HTERT RPE-1 (cell line): ENCODE results near the gene POLR1A.

Experiments used
- in situ Hi-C: fragments of 300-500 bp; cut with MboI; formaldehyde crosslinking; loops from 4 replicates; pipeline ENCODE4 v1.14.3; 2020; ENCODE audit warnings: low sequenced_read_pairs

Gene POLR1A

DNA sequence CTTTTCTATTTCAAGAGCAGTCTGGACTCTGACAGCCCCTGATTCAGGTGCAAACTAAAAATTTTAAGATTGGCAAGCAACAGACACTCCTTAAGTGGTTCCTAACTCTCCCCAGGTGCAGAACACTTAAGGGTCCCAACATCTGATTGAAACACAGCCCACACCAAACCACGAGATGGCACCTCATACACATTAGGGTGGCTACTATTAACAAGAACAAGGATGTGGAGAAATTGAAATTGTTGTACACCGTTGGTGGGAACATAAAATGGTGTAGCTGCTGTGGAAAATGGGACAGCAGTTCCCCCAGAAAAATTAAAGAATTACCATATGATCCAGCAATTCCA lies 82.3 kb downstream of the POLR1A start:
- in situ Hi-C loops = no loop called here

DNA sequence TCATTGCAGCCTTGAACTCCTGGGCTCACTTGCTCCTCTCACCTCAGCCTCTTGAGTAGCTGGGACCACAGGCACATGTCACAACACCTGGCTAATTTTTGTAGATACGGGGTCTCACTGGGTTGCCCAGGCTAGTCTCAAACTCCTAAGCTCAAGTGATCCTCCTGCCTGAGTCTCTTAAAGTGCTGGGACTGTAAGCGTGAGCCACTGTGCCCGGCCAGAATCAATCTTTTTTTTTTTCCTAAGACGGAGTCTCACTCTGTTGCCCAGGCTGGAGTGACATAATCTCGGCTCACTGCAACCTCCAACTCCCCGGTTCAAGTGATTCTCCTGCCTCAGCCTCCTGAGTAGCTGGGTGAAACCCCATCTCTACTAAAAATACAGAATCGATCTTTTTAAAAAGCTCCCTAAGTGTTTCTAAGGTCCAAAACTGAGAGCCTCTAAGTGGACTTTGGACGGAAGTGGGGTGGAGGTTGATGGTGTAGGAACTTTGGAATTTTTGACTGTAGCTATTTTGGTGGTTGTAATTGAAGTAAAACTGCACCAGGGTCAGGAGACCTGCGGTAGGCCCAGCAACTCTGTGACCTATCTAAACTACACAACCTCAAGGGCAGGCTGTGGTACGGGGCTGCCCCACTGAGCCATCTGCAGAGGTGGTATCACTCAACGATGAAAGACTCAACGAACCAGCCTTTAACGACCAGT lies 82.9 kb downstream of the POLR1A start:
- in situ Hi-C loops = no loop called here

DNA sequence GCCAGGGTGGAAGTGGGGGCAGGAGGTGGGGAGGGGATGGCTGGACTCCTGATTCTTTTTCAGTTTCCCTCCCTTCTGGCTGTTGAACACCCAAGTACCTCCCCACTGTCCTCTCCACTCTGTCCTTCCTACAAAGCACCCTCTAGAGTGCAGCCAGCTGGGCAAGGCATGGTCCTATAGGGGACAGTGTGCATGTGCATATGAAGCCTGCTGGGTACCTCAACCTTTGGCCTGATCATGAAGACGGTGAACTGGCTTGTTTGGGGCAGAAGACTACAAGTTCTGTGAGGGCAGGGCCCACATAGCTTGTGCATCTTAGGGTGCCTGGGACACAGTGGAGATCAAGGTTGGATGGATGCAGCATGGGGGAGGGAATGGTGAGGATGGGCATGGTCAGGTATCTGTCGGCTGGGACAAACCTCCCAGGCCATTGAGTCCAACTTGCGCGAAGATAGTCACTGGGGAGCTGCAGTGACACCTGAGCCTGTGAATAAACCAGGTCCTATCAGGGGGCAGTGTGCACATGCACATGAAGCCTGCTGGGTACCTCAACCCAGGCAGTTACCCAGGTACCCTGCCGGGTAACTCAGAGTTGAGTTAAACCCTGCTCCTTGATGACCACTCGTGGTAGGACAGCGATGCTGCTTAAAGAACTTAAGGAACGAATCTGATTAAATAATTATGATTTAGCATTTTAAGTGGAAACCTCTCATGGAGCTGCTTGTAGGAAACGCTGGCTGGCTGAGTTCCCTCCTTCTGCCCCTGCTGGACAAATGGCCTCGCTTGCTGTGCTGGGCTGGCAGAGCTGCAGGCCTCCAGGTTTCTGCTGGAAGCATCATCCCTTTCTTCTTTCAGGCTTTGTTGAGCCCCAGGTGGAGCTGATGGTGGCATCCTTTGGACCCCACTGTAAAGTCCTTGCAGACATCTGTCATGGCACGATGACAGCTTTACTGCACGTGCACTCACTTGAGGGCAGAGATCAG lies 84.0 kb downstream of the POLR1A start:
- in situ Hi-C loops = no loop called here

DNA sequence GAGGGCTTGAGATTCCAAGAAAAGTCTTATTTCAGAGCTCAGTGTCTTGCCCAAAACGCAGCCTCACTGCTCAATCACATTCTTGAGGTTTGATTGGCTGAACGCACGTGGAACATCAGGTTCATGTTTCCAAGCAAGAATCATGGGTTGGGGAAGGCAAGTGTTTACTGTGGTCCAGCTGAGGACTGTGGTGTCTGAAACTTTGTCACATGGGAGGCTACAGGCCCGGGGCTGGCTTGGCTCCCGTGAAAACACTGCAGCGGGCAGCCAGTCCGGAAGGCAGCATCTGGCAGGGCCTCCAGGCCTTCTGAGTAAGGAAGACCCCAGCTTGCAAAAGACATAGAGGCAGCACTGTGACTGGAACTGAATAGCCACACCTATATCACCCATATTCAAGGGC lies 84.7 kb downstream of the POLR1A start:
- in situ Hi-C loops = no loop called here

DNA sequence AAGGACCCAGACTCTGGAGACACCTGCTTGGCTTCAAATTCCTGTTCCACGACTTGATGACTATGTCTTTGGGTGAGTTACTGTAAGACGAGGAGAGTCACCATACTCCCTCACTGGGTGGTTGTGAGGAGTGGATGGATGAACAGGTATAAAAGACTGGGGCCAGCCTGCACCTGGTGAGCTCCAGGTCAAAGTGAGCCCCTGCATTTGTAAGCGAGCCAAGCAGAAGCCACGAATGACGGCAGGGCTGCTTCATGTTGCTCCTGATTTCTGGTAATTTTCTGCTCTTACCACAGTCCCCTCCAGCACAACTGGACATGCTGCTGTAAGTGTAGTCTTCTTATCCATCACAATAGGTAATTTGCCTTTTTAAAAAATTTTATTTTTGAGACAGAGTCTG lies 86.6 kb downstream of the POLR1A start:
- in situ Hi-C loops = no loop called here

DNA sequence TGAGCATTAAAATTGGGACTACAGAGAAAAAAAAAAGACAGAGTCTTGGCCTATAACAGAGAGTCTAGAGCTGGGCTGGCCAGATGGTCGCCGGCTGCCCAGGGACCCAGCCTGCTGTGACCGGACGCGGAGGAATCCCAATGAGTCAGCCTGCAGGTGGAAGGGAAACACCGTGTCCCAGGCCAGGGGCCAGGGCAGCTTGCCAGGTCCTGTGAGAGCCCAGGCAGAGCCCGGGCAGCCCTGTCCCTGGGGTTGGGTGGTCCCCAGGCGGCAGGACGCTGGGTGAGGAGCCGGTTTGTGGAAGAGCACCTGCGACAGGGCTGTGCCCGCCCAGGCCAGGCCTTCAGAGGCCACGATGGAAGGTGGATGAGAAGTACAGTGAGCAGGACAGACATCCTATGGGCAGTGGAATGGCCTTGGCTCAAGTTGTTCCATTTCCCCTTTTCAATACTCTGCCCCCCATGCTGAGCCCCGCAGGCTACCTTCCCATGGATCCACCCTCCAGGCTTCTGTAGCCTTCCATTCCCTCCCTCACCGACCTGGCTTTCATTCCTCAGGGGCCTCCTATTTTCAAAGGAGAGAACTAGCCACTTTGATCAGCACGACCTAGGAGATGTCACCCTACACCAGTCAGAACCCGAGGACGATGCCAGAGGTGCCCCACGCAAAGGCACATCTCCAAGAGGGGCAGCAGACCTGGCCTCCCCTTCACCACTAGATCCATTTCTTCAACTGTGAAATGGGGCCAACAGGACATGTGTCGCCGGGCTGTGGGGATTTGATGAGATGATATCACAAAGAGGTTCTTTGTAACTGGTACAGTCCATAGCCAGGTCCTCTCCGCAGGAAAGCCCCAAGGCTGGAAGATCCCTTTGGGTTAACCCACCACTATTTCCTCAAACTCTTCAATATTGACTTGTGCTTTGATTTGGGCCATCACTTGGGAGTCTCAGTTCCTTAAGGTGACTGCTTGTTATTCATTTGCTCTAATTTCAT lies 87.5 kb downstream of the POLR1A start:
- in situ Hi-C loops = no loop called here

DNA sequence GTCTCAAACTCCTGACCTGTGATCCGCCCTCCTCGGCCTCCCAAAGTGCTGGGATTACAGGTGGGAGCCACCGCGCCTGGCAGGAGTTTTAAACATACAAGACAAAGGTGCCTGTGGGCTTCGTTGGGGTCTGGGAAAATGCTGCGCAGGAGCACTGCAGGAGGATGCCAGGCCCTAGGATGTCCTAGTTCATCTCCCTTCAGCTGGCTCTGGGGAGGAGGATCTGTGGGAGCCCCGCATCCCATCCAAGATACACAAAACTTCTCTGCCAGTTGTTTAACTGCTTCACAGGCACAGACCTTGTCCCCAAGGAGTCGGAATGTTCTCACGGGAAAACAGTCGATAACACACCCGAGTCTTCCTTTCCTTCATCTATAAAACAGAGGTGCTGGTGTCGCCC lies 89.1 kb downstream of the POLR1A start:
- in situ Hi-C loops = no loop called here

DNA sequence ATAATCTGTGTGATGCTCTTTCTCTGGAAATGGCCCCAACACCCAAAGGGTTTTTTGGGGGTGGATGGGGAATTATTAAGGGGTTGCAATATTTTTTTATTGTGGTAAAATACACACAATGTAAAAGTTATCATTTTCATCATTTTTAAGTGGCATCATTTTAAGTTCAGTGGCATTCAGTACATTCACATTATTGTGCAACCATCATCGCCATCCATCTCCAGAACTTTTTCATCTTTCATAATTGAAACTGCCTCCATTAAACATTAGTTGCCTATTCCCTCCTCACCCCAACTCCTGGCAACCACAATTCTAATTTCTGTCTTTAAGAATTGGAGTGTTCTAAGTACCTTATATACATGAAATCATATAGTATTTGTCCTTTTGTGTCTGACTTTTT lies 90.0 kb downstream of the POLR1A start:
- in situ Hi-C loops = no loop called here

DNA sequence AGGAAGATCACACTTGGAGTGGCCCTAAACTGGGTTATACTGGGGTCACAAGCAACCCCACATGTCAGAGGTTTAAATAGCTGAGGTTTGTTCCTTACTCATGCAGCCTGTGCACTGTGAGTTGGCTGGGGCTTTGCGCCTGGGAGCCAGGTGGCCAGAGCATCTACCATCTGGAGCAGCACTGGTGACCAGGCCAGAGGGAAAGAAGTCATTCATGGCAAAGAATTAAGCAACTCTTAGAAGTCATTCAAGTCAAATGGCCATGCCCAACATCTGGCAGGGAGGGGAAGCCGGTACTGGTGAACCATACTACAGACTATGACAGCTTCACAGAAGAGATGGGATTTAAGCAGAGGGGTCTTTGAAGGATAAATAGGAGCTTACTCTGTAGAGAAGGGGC lies 90.7 kb downstream of the POLR1A start:
- in situ Hi-C loops = no loop called here

DNA sequence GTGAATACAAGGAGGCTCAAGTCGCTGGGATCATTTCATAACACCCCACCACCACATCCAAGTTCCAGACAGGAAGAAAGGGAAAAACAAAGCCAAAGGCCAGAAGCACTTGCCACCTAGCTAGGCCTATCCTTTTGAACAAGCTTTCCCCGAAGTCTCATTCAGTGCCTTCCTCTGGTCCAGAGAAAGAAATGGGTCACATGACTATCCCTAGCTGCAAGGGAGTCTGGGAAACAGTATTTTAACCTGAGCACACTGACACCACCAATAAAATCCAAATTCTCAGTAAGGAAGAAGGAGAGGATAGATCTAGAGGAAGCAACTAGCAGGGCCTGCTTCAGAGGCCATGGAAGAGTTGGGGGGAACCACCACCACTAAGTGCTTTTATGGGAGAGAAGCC lies 91.2 kb downstream of the POLR1A start:
- in situ Hi-C loops = no loop called here

DNA sequence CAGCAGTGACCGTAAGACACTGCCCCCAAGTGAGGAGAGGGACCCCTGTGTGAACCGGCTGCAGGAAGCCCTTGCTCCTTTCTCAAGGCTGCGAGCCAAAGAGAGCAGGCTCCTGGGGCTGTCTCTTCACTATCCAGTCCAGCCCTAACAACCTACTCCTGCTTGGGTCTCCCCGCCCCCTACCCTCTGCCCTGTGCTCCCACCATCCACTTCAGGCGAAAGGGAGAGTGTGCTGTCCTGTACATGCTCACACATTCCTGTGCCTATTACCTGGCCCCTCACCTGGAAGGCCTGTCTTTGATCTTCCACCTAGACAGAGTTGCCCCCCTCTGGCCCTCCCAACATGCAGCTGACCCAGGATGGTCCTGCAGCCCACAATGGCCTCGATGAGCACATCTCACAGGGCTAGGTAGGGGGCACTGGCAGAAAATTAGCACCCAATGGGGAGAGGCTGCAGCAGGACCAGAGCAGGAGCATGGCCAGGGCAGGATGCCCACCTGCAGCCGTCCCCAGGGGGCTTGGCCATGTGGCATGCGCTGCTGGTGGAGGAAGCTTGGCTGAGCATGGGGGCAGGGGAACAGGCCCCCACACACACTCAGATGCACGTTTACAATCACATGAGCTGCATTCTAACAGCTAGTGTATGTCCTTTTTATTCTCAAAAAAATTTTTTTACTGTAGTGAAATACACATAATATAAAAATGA lies 93.5 kb downstream of the POLR1A start:
- in situ Hi-C loops = no loop called here

DNA sequence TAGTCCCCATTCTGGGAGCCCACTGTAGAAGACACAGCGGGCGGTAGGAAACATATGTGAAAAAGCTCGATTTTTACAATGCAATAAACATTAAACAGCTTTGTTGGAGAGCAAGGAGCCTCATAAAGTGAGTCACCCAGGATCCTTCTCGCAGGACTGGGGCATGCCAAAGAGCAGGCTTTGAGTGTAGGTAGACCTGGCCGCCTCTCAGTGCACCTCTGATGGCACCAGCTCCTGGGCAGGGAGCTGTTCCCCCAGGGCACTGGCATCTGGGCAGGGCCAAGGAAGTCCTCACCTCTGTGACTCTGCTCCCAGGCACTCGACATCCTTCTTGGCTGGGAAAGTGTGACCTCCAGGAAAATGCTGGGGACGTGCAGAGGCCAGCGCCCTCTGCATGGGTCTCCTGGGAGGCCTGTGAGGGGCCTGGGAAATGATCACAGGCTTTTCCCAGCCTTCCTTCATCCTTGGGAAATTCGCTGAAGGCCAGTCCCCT lies 94.2 kb downstream of the POLR1A start:
- in situ Hi-C loops = no loop called here

DNA sequence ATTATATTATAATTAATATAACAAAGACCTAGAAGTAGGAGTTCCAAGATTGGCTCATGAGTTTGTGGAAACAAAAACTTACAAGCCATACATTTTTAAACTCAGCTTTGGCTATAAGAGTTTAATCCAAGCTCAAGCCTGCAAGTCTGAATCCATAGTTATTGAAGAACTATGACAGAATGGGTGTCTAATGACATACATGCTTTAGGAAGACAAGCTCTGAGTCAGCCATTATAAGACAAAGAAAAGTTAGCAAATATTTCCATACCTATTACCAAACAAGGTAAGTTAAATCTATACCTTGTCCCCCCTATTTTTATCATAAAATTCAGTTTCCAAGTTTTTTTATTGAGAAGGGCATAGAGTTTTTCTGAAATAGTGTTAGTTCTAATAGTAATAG lies 95.6 kb downstream of the POLR1A start:
- in situ Hi-C loops = no loop called here

DNA sequence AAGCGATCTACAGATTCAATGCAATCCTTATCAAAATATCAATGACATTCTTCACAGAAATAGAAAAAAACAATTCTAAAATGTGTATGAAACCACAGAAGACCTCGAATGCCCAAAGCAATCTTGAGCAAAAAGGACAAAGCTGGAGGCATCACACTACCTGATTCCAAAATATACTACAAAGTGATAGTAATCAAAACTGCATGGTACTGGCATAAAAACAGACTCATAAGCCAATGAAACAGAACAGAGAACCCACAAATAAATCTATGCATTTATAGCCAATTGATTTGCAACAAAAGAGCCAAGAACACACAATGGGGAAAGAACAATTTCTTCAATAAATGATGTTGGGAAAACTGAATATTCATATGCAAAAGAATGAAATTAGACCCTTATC lies 99.2 kb downstream of the POLR1A start:
- in situ Hi-C loops = no loop called here

DNA sequence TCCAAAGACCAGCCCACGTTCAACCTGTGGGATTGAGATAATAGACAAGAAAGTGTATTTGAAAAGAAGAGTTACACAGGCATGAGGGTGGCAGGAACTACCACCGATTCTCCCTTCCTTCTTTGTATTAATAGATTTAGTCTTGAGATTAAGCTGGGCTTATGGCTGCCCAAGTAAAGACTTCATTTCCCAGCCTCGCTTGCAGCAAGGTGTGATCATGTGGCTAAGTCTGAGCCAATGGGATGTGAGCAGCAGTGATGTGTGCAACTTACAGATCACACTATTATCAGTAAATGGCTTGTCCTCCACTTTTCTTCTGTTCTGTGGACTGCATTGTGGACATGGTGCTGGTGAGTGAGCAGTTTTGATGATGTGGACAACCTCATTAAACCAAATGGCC lies 101.7 kb downstream of the POLR1A start:
- in situ Hi-C loops = no loop called here

DNA sequence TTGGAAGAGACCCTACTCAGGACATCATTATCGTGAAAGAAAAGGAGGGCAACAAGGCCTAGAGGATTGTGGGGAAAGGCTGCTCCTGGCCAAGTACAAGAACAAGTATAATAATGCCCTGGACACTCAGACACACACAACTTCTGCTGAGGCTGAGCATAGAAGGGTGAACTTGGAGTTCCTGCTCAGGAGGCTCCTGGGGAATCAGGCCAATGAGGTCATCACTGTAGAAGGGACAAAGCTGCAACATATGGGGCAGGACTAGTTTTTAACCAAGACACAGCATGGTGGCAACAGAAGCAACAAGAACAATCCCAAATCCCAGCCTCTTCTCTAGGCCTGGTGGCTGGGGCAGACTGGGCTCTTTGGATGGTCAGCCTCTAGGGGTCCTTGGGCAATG lies 102.6 kb downstream of the POLR1A start:
- in situ Hi-C loops = no loop called here

DNA sequence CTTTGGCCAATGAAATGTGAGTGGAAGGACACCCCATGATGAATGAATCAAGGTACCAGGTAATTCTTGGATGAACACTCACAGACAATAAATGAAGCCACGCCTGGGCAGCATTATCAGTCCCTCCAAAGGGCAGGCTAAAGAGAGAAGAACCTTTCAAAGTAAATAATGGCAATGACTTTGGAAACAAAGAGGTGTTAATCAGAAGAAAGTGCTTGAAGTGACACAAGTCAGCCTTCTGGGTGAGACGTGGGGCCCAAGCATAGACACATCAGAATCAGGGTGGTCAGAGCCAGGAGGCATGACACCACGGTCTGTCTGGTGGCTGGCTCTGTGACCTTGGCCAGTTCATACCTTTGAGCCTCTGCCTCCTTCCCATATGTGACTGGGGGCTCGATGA lies 103.3 kb downstream of the POLR1A start:
- in situ Hi-C loops = no loop called here

DNA sequence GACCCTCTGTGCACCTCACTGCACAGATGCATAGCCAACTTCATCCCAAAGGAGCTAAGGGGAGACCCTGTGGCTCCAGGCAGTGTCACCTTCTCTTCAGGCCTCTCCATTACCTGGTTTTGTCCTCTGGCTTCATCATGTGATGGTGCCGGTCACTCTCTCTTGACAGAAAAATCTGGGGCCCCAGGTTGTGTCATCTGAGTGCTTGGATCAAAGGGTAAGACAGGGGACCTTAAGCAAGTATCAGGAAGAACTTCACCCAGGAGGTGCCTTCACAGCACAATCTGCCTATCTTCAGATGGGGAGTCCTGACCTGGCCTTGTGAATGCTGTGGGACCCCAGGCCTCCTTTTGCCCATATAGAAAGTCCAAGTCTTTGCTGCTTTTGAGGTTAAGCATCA lies 104.4 kb downstream of the POLR1A start:
- in situ Hi-C loops = no loop called here

DNA sequence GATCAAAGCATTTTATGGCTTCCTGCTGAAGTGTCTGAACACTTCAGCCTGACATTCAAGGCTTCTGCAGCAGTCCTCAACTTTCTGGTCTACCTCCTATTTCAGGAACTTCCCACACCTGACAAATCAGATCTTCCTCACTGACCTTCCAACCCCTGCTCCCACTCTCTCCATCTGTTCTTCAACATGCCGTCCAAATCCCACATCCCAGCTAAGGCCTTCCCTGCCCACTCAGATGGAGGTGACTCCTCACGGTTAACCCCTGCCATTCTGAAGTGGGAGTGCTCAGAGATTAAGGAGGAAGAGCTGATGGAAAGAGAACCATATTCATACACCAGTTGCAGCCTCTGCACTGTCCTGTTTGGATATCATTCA lies 104.8 kb downstream of the POLR1A start:
- in situ Hi-C loops = no loop called here

DNA sequence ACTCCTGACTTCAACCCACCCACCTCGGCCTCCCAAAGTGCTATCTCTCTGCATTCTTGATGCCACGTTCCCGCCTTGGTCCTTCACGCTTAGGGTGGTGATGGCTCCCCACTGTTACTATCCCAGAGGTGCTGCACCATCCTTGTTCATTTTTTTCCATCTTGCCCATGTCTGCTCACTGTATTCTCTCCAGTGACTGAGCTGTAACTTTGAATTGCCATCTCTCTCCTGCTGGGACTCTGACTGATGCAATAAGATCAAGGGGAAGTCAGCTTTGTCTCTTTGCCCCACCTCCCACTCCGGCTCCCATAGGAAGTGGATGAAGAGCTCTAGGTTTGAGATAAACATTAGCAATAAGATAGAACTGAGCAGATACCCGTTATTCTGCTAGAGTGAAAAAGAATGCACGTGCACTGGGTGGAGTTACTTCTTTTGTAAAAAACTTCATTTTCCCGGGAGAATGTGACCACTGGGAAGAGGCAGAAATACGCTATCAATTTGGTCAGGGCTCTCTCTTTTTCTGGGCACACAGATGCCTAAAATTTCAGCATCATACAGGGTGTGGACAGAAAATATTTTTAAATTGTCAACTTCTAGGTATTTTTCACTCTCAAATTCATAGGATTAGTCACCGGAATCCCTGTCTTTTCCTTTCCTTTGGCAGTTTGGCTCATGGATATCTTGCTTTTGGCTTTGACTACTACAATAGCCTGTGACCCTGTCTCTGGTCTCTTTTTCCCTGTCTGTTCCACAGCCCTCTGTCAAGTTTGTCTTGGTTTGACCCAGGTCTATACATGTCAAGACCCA lies 105.4 kb downstream of the POLR1A start:
- in situ Hi-C loops = no loop called here
